Endothelial cell of umbilical vein (primary cell): ENCODE results near the gene FARP1. TPM values are rescaled to one million over a fixed set of nuclear protein-coding genes. Genes with fewer than 3 reads are reported as not detected.

Experiments used
- BruUV-seq: library from RNA; stranded (reverse); fragments of 400-500 nt; replicated peaks from 2 replicates; lab custom pipeline; 2021; lab: Mats Ljungman, UMichigan
- CTCF ChIA-PET: fragments of 300-600, 350-600 bp; sonication (Branson Sonifier 250); formaldehyde crosslinking; loops from one replicate; lab custom pipeline; 2021; ENCODE audit warnings: antibody characterized with exemption, inconsistent platforms; lab: Charles Lee
- POLR2A ChIA-PET: fragments of 300-600, 350-600 bp; sonication (Branson Sonifier 250); formaldehyde crosslinking; loops from one replicate; lab custom pipeline; 2021; ENCODE audit warnings: antibody characterized with exemption, inconsistent platforms; lab: Charles Lee
- DNase-seq: peaks from one replicate; pipeline ENCODE4 v3.0.0-alpha.2; 2011; ENCODE audit warnings: low read depth, low spot score
- FAIRE-seq: peaks from 2 replicates; lab custom pipeline; 2011; peaks lifted over from hg19 to GRCh38; lab: Jason Lieb, UNC
- H2AFZ ChIP-seq: 2 replicates; pipeline ENCODE4 v1.6.0; 2012; ENCODE audit warnings: low read depth, low read length, control low read depth, inconsistent platforms
- H3K27ac ChIP-seq: 2 replicates; pipeline ENCODE4 v1.5.1; 2011; ENCODE audit warnings: low read depth, mild to moderate bottlenecking, control low read depth, low read length, moderate library complexity; ENCODE audit not compliant: insufficient read depth
- H3K27me3 ChIP-seq, 2 experiments: 2 replicates each; pipeline versions ENCODE4 v1.6.0 to v1.6.1; 2011; ENCODE audit warnings: low read length in 2 of 2, mixed read lengths in 1 of 2; ENCODE audit not compliant: control insufficient read depth in 2 of 2, insufficient read depth in 2 of 2
- H3K36me3 ChIP-seq, 2 experiments: 2 replicates in 1 of 2; 3 replicates in 1 of 2; pipeline ENCODE4 v1.5.1; 2011; ENCODE audit warnings: low read length in 2 of 2, mild to moderate bottlenecking in 1 of 2, moderate library complexity in 1 of 2; ENCODE audit not compliant: control insufficient read depth in 2 of 2, insufficient read depth in 2 of 2; ENCODE audit errors: extremely low read depth in 1 of 2
- H3K4me1 ChIP-seq: 3 replicates; pipeline ENCODE4 v1.5.1; 2011; ENCODE audit warnings: mild to moderate bottlenecking, low read length; ENCODE audit not compliant: control insufficient read depth, insufficient read depth; ENCODE audit errors: extremely low read depth
- H3K4me2 ChIP-seq: 2 replicates; pipeline ENCODE4 v1.6.1; 2011; ENCODE audit warnings: low read length, control low read depth, mixed read lengths; ENCODE audit not compliant: insufficient read depth
- H3K4me3 ChIP-seq, 3 experiments: fragments of 200-600 bp in 1 of 3; sonication (generic), shearing (Covaris generic) in 1 of 3; replicated peaks in 1 of 3; 2 replicates each; pipeline ENCODE4 v1.5.1; 2011 to 2016; ENCODE audit warnings: control low read depth in 3 of 3, low read length in 3 of 3, mild to moderate bottlenecking in 2 of 3, inconsistent platforms in 1 of 3, low read depth in 1 of 3, moderate library complexity in 1 of 3; ENCODE audit not compliant: insufficient read depth in 1 of 3
- H3K79me2 ChIP-seq: 2 replicates; pipeline ENCODE4 v1.6.0; 2012; ENCODE audit warnings: low read length, inconsistent platforms; ENCODE audit not compliant: control insufficient read depth, insufficient read depth
- H3K9ac ChIP-seq: replicated peaks from 2 replicates; pipeline ENCODE3; 2011; ENCODE audit warnings: low read length, control low read depth; ENCODE audit not compliant: insufficient read depth; ENCODE audit errors: extremely low read depth
- H3K9me1 ChIP-seq: replicated peaks from 3 replicates; pipeline ENCODE4 v1.6.0; 2011; ENCODE audit warnings: mild to moderate bottlenecking, low read length; ENCODE audit not compliant: control insufficient read depth, insufficient read depth; ENCODE audit errors: extremely low read depth
- H3K9me3 ChIP-seq: replicated peaks from 2 replicates; pipeline ENCODE4 v1.5.1; 2012; ENCODE audit warnings: low read length, inconsistent platforms; ENCODE audit not compliant: control insufficient read depth, insufficient read depth
- H4K20me1 ChIP-seq: replicated peaks from 2 replicates; pipeline ENCODE3; 2011; ENCODE audit warnings: mild to moderate bottlenecking, low read length; ENCODE audit not compliant: control insufficient read depth, insufficient read depth; ENCODE audit errors: extremely low read depth
- EZH2 ChIP-seq: IDR thresholded peaks from 2 replicates; pipeline ENCODE4 v1.6.1; 2012; ENCODE audit warnings: borderline replicate concordance, low read depth, mild to moderate bottlenecking, moderate library complexity, low read length, inconsistent platforms; ENCODE audit not compliant: severe bottlenecking
- FOS ChIP-seq: IDR thresholded peaks from 2 replicates; pipeline ENCODE4 v1.6.1; 2011; ENCODE audit warnings: mild to moderate bottlenecking, low read length, moderate library complexity, borderline replicate concordance; ENCODE audit not compliant: insufficient read depth
- GATA2 ChIP-seq: IDR thresholded peaks from 2 replicates; pipeline ENCODE4 v1.7.0; 2011; ENCODE audit warnings: low read depth, mild to moderate bottlenecking, moderate library complexity, mixed read lengths, low read length; ENCODE audit not compliant: insufficient read length, insufficient read depth
- JUN ChIP-seq: IDR thresholded peaks from 2 replicates; pipeline ENCODE4 v1.6.1; 2011; ENCODE audit warnings: borderline replicate concordance, low read depth; ENCODE audit not compliant: insufficient read length, insufficient read depth
- MYC ChIP-seq: IDR thresholded peaks from one replicate; pipeline ENCODE4 v1.6.1; 2011; ENCODE audit warnings: mild to moderate bottlenecking, low read depth, low read length
- POLR2A ChIP-seq: IDR thresholded peaks from 2 replicates; pipeline ENCODE4 v1.6.1; 2012; ENCODE audit warnings: low read depth, mild to moderate bottlenecking, control low read depth, low read length
- POLR2AphosphoS5 ChIP-seq: IDR thresholded peaks from 2 replicates; pipeline ENCODE4 v1.6.1; 2012; ENCODE audit warnings: low read depth, mild to moderate bottlenecking, control low read depth, low read length, moderate library complexity; ENCODE audit not compliant: insufficient read depth
- dilution Hi-C: fragments of 300-500 bp; cut with MboI; formaldehyde crosslinking; loops from one replicate; pipeline ENCODE4 v1.15.0; 2019; ENCODE audit warnings: low sequenced_read_pairs; ENCODE audit not compliant: extremely low pct_ligation_motif_present
- intact Hi-C: fragments of 100-400 bp; cut with micrococcal nuclease; formaldehyde crosslinking; loops from one replicate; pipeline ENCODE4 v1.10.0; 2022
- polyA plus RNA-seq, 4 experiments: library from polyadenylated mRNA; depleted of rRNA in 3 of 4; stranded (reverse) in 3 of 4; unstranded in 1 of 4; fragments of >200 nt; gene quantifications; 2 replicates each; pipeline versions ENCODE4 v1.2.1 to v1.2.3, GENCODE V29; 2011 to 2012; ENCODE audit warnings: missing spikeins in 1 of 4
- total RNA-seq: library from RNA; stranded (reverse); gene quantifications from 2 replicates; pipeline ENCODE4 v1.2.3, GENCODE V29; 2021
- TF ChIP-seq, protein P1 (sequence below), 2 donors: IDR thresholded peaks; 1 replicate in 1 of 2; 2 replicates in 1 of 2; pipeline ENCODE4 v1.5.1; 2011; ENCODE audit warnings: low read length in 2 of 2, mild to moderate bottlenecking in 2 of 2, moderate library complexity in 2 of 2, control low read depth in 1 of 2, inconsistent platforms in 1 of 2, low read depth in 1 of 2; ENCODE audit not compliant: insufficient read depth in 1 of 2; ENCODE audit errors: extremely low read depth in 1 of 2
- TF ChIP-seq, protein P2 (sequence below): IDR thresholded peaks from 2 replicates; pipeline ENCODE4 v1.6.1; 2011; ENCODE audit not compliant: insufficient read depth, insufficient read length

The FARP1 gene
- total and polyA plus RNA-seq, 2 donors (not counting 3 experiments of a cell fraction or from before 2014, with no cell fraction given) = 19.0 to 77.7 TPM

DNA sequence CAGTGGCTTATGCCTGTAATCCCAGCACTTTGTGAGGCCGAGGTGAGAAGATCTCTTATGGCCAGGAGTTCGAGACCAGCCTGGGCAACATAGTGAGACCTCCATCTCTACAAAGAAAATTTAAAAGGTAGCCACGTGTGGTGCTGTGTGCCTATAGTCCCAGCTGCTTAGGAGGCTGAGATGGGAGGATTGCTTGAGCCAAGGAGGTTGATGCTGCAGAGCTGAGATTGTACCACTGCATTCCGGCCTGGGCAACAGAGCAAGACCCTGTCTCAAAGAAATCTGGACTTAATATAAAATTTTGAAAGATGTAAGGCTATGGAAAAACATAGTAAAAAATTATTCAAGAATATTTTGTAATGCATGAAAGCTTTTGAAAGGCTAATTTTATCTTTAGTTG is 99.5 kb downstream of the FARP1 start:
- no peak overlapping the region for H3K9ac ChIP-seq
- POLR2A ChIA-PET = no interaction called here
- H3K27me3 ChIP-seq = no peaks in the 10 kb centered on the region
- H3K27ac ChIP-seq = no peak overlapping the region
- intact Hi-C loops = no loop called here
- no peaks in the 10 kb centered on the region for H3K9me1 ChIP-seq
- dilution Hi-C loops = no loop called here
- TF ChIP-seq MYC = no peak
- TF ChIP-seq POLR2A = no peak
- TF ChIP-seq JUN = no peak
- TF ChIP-seq, protein P1, sequence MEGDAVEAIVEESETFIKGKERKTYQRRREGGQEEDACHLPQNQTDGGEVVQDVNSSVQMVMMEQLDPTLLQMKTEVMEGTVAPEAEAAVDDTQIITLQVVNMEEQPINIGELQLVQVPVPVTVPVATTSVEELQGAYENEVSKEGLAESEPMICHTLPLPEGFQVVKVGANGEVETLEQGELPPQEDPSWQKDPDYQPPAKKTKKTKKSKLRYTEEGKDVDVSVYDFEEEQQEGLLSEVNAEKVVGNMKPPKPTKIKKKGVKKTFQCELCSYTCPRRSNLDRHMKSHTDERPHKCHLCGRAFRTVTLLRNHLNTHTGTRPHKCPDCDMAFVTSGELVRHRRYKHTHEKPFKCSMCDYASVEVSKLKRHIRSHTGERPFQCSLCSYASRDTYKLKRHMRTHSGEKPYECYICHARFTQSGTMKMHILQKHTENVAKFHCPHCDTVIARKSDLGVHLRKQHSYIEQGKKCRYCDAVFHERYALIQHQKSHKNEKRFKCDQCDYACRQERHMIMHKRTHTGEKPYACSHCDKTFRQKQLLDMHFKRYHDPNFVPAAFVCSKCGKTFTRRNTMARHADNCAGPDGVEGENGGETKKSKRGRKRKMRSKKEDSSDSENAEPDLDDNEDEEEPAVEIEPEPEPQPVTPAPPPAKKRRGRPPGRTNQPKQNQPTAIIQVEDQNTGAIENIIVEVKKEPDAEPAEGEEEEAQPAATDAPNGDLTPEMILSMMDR (IDR thresholded peaks at IDR 0.05; ENCODE audit: extremely low read depth in 1 of 2, insufficient read depth in 1 of 2, low read depth in 1 of 2, low read length in 2 of 2) = no peak
- no peak for TF ChIP-seq FOS
- TF ChIP-seq EZH2 = no peak
- TF ChIP-seq, protein P2, sequence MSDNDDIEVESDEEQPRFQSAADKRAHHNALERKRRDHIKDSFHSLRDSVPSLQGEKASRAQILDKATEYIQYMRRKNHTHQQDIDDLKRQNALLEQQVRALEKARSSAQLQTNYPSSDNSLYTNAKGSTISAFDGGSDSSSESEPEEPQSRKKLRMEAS = no peak
- no peak for TF ChIP-seq GATA2
- TF ChIP-seq POLR2AphosphoS5 = no peak
- no peak overlapping the region for H3K4me3 ChIP-seq
- no peak overlapping the region for H3K4me2 ChIP-seq
- CTCF ChIA-PET = no interaction called here
- no peaks in the 10 kb centered on the region for H4K20me1 ChIP-seq
- H2AFZ ChIP-seq = no peak overlapping the region
- DNase-seq = no peak
- H3K9me3 ChIP-seq = no peaks in the 10 kb centered on the region
- H3K79me2 ChIP-seq = no peaks in the 10 kb centered on the region
- no peaks in the 10 kb centered on the region for H3K36me3 ChIP-seq
- FAIRE-seq = no peak
- H3K4me1 ChIP-seq = no peaks in the 10 kb centered on the region
- BruUV-seq = no TSS peak
